ENCODE results near the gene RCL1.

RCL1 gene

GRCh38 chr9:4803670-4804530, 11.2 kb downstream of the RCL1 start:
- Histone ChIP-seq H3K4me3 (ENCODE audit: insufficient read length, low read depth) (no peak overlapping the region), H3K9me3 (ENCODE audit: insufficient read depth, low read length) (peaks cover 13% of the 10 kb centered on the region), H3K27me3 (ENCODE audit: insufficient read depth, insufficient read length) (no peaks in the 10 kb centered on the region), H3K36me3 (ENCODE audit: insufficient read depth, insufficient read length, low read length) (peaks cover 8% of the 10 kb centered on the region), H3K9ac (ENCODE audit: insufficient read length, low read depth) (no peak overlapping the region), H3K4me1 (ENCODE audit: insufficient read depth, insufficient read length) (no peaks in the 10 kb centered on the region)
- DNase-seq (ENCODE audit: low read depth, low spot score) = no peak
- TF ChIP-seq SUZ12 (IDR thresholded peaks at IDR 0.05; ENCODE audit: extremely low read depth, insufficient read depth, insufficient read length) = no peak
- TF ChIP-seq ZNF274 (IDR thresholded peaks at IDR 0.05; ENCODE audit: low read depth, low read length) = no peak

GRCh38 chr9:4804531-4805016, 11.8 kb downstream of the RCL1 start:
- Histone ChIP-seq H3K4me1 (ENCODE audit: insufficient read depth, insufficient read length) (no peaks in the 10 kb centered on the region), H3K36me3 (ENCODE audit: insufficient read depth, insufficient read length, low read length) (peaks cover 8% of the 10 kb centered on the region), H3K9me3 (ENCODE audit: insufficient read depth, low read length) (peaks cover 13% of the 10 kb centered on the region), H3K27me3 (ENCODE audit: insufficient read depth, insufficient read length) (no peaks in the 10 kb centered on the region), H3K9ac (ENCODE audit: insufficient read length, low read depth) (no peak overlapping the region), H3K4me3 (ENCODE audit: insufficient read length, low read depth) (no peak overlapping the region)
- TF ChIP-seq ZNF274 (IDR thresholded peaks at IDR 0.05; ENCODE audit: low read depth, low read length) = no peak
- no peak for TF ChIP-seq SUZ12 (IDR thresholded peaks at IDR 0.05; ENCODE audit: extremely low read depth, insufficient read depth, insufficient read length)
- TF ChIP-seq YY1 (IDR thresholded peaks at IDR 0.05; ENCODE audit: insufficient read depth, insufficient read length) = no peak
- DNase-seq (ENCODE audit: low read depth, low spot score) = no peak

GRCh38 chr9:4805191-4805918, 12.6 kb downstream of the RCL1 start:
- no peak overlapping the region for H3K4me3 ChIP-seq (ENCODE audit: insufficient read length, low read depth)
- H3K4me1 ChIP-seq (ENCODE audit: insufficient read depth, insufficient read length) = no peaks in the 10 kb centered on the region
- H3K36me3 ChIP-seq (ENCODE audit: insufficient read depth, insufficient read length, low read length) = peaks cover 8% of the 10 kb centered on the region
- no peak for DNase-seq (ENCODE audit: low read depth, low spot score)
- no peak overlapping the region for H3K9ac ChIP-seq (ENCODE audit: insufficient read length, low read depth)
- TF ChIP-seq ZNF274 (IDR thresholded peaks at IDR 0.05; ENCODE audit: low read depth, low read length) (no peak), SUZ12 (IDR thresholded peaks at IDR 0.05; ENCODE audit: extremely low read depth, insufficient read depth, insufficient read length) (no peak), YY1 (IDR thresholded peaks at IDR 0.05; ENCODE audit: insufficient read depth, insufficient read length) (no peak)
- H3K27me3 ChIP-seq (ENCODE audit: insufficient read depth, insufficient read length) = no peaks in the 10 kb centered on the region
- peaks cover 13% of the 10 kb centered on the region for H3K9me3 ChIP-seq (ENCODE audit: insufficient read depth, low read length)

- DNase-seq (ENCODE audit: low read depth, low spot score) = no peak
- no peaks in the 10 kb centered on the region for H3K27me3 ChIP-seq (ENCODE audit: insufficient read depth, insufficient read length)
- H3K36me3 ChIP-seq (ENCODE audit: insufficient read depth, insufficient read length, low read length) = no peaks in the 10 kb centered on the region
- TF ChIP-seq SUZ12 (IDR thresholded peaks at IDR 0.05; ENCODE audit: extremely low read depth, insufficient read depth, insufficient read length) = no peak
- no peak for TF ChIP-seq ZNF274 (IDR thresholded peaks at IDR 0.05; ENCODE audit: low read depth, low read length)
- TF ChIP-seq YY1 (IDR thresholded peaks at IDR 0.05; ENCODE audit: insufficient read depth, insufficient read length) = no peak
- H3K9ac ChIP-seq (ENCODE audit: insufficient read length, low read depth) = no peak overlapping the region
- H3K4me3 ChIP-seq (ENCODE audit: insufficient read length, low read depth) = no peak overlapping the region
- H3K9me3 ChIP-seq (ENCODE audit: insufficient read depth, low read length) = peaks cover 11% of the 10 kb centered on the region
- peaks cover 2% of the 10 kb centered on the region for H3K4me1 ChIP-seq (ENCODE audit: insufficient read depth, insufficient read length)
These were observed 17.8 kb downstream of the RCL1 start for GRCh38 chr9:4810565-4810964.

- H3K9me3 ChIP-seq (ENCODE audit: insufficient read depth, low read length) = no peaks in the 10 kb centered on the region; the same call in 1 of the 2 replicates
- H3K27me3 ChIP-seq (ENCODE audit: insufficient read depth, insufficient read length) = no peaks in the 10 kb centered on the region
- no peak overlapping the region for H3K4me3 ChIP-seq (ENCODE audit: insufficient read length, low read depth)
- H3K4me1 ChIP-seq (ENCODE audit: insufficient read depth, insufficient read length) = peaks cover 2% of the 10 kb centered on the region
- H3K9ac ChIP-seq (ENCODE audit: insufficient read length, low read depth) = no peak overlapping the region
- TF ChIP-seq SUZ12 (IDR thresholded peaks at IDR 0.05; ENCODE audit: extremely low read depth, insufficient read depth, insufficient read length) (no peak), ZNF274 (IDR thresholded peaks at IDR 0.05; ENCODE audit: low read depth, low read length) (no peak), YY1 (IDR thresholded peaks at IDR 0.05; ENCODE audit: insufficient read depth, insufficient read length) (no peak)
- no peaks in the 10 kb centered on the region for H3K36me3 ChIP-seq (ENCODE audit: insufficient read depth, insufficient read length, low read length)
- no peak for DNase-seq (ENCODE audit: low read depth, low spot score)
These were observed 19.1 kb downstream of the RCL1 start for GRCh38 chr9:4811824-4812223.

GRCh38 chr9:4812858-4813257, 20.1 kb downstream of the RCL1 start:
- Histone ChIP-seq H3K27me3 (ENCODE audit: insufficient read depth, insufficient read length) (no peaks in the 10 kb centered on the region), H3K4me3 (ENCODE audit: insufficient read length, low read depth) (no peak overlapping the region), H3K4me1 (ENCODE audit: insufficient read depth, insufficient read length) (peaks cover 2% of the 10 kb centered on the region), H3K36me3 (ENCODE audit: insufficient read depth, insufficient read length, low read length) (no peaks in the 10 kb centered on the region), H3K9me3 (ENCODE audit: insufficient read depth, low read length) (no peaks in the 10 kb centered on the region), H3K9ac (ENCODE audit: insufficient read length, low read depth) (no peak overlapping the region)
- no peak for DNase-seq (ENCODE audit: low read depth, low spot score)
- no peak for TF ChIP-seq ZNF274 (IDR thresholded peaks at IDR 0.05; ENCODE audit: low read depth, low read length)
- no peak for TF ChIP-seq SUZ12 (IDR thresholded peaks at IDR 0.05; ENCODE audit: extremely low read depth, insufficient read depth, insufficient read length)
- TF ChIP-seq YY1 (IDR thresholded peaks at IDR 0.05; ENCODE audit: insufficient read depth, insufficient read length) = no peak

GRCh38 chr9:4814913-4815312, 22.2 kb downstream of the RCL1 start:
- no peak overlapping the region for H3K4me3 ChIP-seq (ENCODE audit: insufficient read length, low read depth)
- H3K9ac ChIP-seq (ENCODE audit: insufficient read length, low read depth) = no peak overlapping the region
- TF ChIP-seq YY1 (IDR thresholded peaks at IDR 0.05; ENCODE audit: insufficient read depth, insufficient read length) (no peak), ZNF274 (IDR thresholded peaks at IDR 0.05; ENCODE audit: low read depth, low read length) (no peak), SUZ12 (IDR thresholded peaks at IDR 0.05; ENCODE audit: extremely low read depth, insufficient read depth, insufficient read length) (no peak)
- no peak for DNase-seq (ENCODE audit: low read depth, low spot score)
- no peaks in the 10 kb centered on the region for H3K27me3 ChIP-seq (ENCODE audit: insufficient read depth, insufficient read length)
- H3K4me1 ChIP-seq (ENCODE audit: insufficient read depth, insufficient read length) = peaks cover 2% of the 10 kb centered on the region
- H3K36me3 ChIP-seq (ENCODE audit: insufficient read depth, insufficient read length, low read length) = no peaks in the 10 kb centered on the region
- H3K9me3 ChIP-seq (ENCODE audit: insufficient read depth, low read length) = no peaks in the 10 kb centered on the region

All from NT2/D1 (cell line).